PFSK-1 (cell line): ENCODE measurements around the gene MRPS10.

Experiments
- FOXP2 ChIP-seq: optimal IDR thresholded peaks from 2 replicates; pipeline ENCODE3; 2011; ENCODE audit warnings: borderline replicate concordance, control low read depth, inconsistent platforms; ENCODE audit not compliant: insufficient read depth; ENCODE audit errors: extremely low read length, extremely low read depth
- POLR2AphosphoS5 ChIP-seq: IDR thresholded peaks from 2 replicates; pipeline ENCODE4 v1.6.1; 2012; ENCODE audit warnings: low read depth, mild to moderate bottlenecking, control low read depth, low read length, moderate library complexity
- REST ChIP-seq, 2 experiments: IDR thresholded peaks; 2 replicates each; pipeline versions ENCODE4 v1.6.1 to v1.8.0; 2011 to 2012; ENCODE audit warnings: low read depth in 2 of 2, low read length in 2 of 2, control low read depth in 1 of 2, inconsistent platforms in 1 of 2, mild to moderate bottlenecking in 1 of 2, moderate library complexity in 1 of 2; ENCODE audit not compliant: insufficient read depth in 1 of 2
- SIN3A ChIP-seq: IDR thresholded peaks from 2 replicates; pipeline ENCODE4 v1.6.1; 2012; ENCODE audit warnings: mild to moderate bottlenecking, low read length, moderate library complexity, borderline replicate concordance; ENCODE audit not compliant: insufficient read depth
- TAF1 ChIP-seq: IDR thresholded peaks from 2 replicates; pipeline ENCODE4 v1.6.1; 2012; ENCODE audit warnings: low read length, control low read depth, borderline replicate concordance; ENCODE audit not compliant: insufficient read depth

- no peak for TF ChIP-seq FOXP2
- no peak for TF ChIP-seq POLR2AphosphoS5
- TF ChIP-seq REST (IDR thresholded peaks at IDR 0.05; ENCODE audit: insufficient read depth in 1 of 2, low read depth in 2 of 2, low read length in 2 of 2), result no peak
- TF ChIP-seq TAF1, result no peak
- TF ChIP-seq SIN3A, result no peak
These were observed 18.4 kb upstream of the MRPS10 start for GRCh38 chr6:42236030-42236429.
